Ovary (tissue), 9 donors: Measurements from ENCODE around the gene LRRTM3. TPM values are rescaled to one million over a fixed set of nuclear protein-coding genes. Genes with fewer than 3 reads are reported as not detected.

Experiments
- DNase-seq, 5 donors: peaks; one replicate each; pipeline ENCODE4 v3.0.0-alpha.2; 2019 to 2020
- H3K27ac ChIP-seq, 2 donors: fragments of 200-600 bp; one replicate each; pipeline versions ENCODE4 v1.5.1 to v1.8.0; 2019 to 2022
- H3K27me3 ChIP-seq: fragments of 200-600 bp; one replicate; pipeline ENCODE4 v1.8.0; 2022
- H3K36me3 ChIP-seq: fragments of 200-600 bp; sonication (generic); one replicate; pipeline ENCODE4 v1.5.1; 2019
- H3K4me1 ChIP-seq: one replicate; pipeline ENCODE4 v1.8.1; 2013; ENCODE audit warnings: mild to moderate bottlenecking, moderate library complexity; ENCODE audit not compliant: insufficient read depth
- H3K4me3 ChIP-seq: fragments of 200-600 bp; sonication (generic); one replicate; pipeline ENCODE4 v1.5.1; 2017
- H3K9me3 ChIP-seq, 2 donors: fragments of 200-600 bp in 1 of 2; sonication (generic) in 1 of 2; one replicate each; pipeline versions ENCODE4 v1.5.1 to v1.8.1; 2013 to 2019; ENCODE audit warnings: mild to moderate bottlenecking in 1 of 2, moderate library complexity in 1 of 2
- EP300 ChIP-seq: sonication (generic); formaldehyde crosslinking; IDR thresholded peaks from one replicate; pipeline ENCODE4 v1.6.1; 2017; ENCODE audit warnings: antibody characterized with exemption
- POLR2A ChIP-seq: fragments of 450-650 bp; IDR thresholded peaks from one replicate; pipeline ENCODE4 v1.6.1; 2017; ENCODE audit warnings: antibody characterized with exemption, mild to moderate bottlenecking, moderate library complexity
- WGBS, 3 donors: extraction: QIAGEN DNeasy Blood & Tissue Kit in 1 of 3; methylation state at CpG; one replicate each; pipeline versions ENCODE4 v1.1.5 to v1.1.7; 2013 to 2017; 5-methylcytosine and 5-hydroxymethylcytosine counted together
- intact Hi-C, 4 donors: fragments of 100-400 bp; cut with DNase I; formaldehyde crosslinking; loops; one replicate each; pipeline versions ENCODE4 v1.11.0 to v1.15.1; 2022 to 2023
- polyA plus RNA-seq, 2 donors: library from polyadenylated mRNA; stranded (reverse); fragments of 200-250 nt in 1 of 2; fragments of 350-450 nt in 1 of 2; fragmentation: Illumina TruSeq in 1 of 2; extraction: RNeasy Lipid Tissue Mini Kit (QIAGEN cat#74804) in 1 of 2; gene quantifications; one replicate each; pipeline ENCODE4 v1.2.3, GENCODE V29; 2013 to 2014
- total RNA-seq, 7 donors: library from RNA; depleted of rRNA in 2 of 7; stranded (reverse); fragments of >200 nt in 2 of 7; fragmentation: NEBNext Ultra II Directional in 3 of 7; extraction: Animal tissue kit (Norgen Biotek cat#: 25700) in 3 of 7; gene quantifications; one replicate each; pipeline versions ENCODE4 v1.1.0 to v1.2.4, GENCODE V29; 2016 to 2023
- TF ChIP-seq, protein P1 (sequence below), 3 donors: fragments of 450-650 bp in 2 of 3; fragments of 200-600 bp in 1 of 3; IDR thresholded peaks; one replicate each; pipeline versions ENCODE4 v1.5.1 to v1.8.0; 2016 to 2022; ENCODE audit warnings: antibody characterized with exemption in 3 of 3, mild to moderate bottlenecking in 1 of 3
- donor health status: DM: no; HTN: no; CAD: no; lungs with moderate emphysema.
- donor health status: DM: no; HTN: no; CAD: no.
- donor health status: Bipolar disorder and iron deficiency.
- donor health status: DM: yes; HTN: yes; CAD: no.
- donor health status: DM: no; HTN: no; CAD: no.
- donor health status: DM: yes; HTN: yes; CAD: no.

The LRRTM3 gene
- total and polyA plus RNA-seq, 9 donors, result 0.33 to 5.9 (median 1.4) TPM

- no peak for TF ChIP-seq POLR2A
- TF ChIP-seq EP300, result no peak
- TF ChIP-seq, protein P1, sequence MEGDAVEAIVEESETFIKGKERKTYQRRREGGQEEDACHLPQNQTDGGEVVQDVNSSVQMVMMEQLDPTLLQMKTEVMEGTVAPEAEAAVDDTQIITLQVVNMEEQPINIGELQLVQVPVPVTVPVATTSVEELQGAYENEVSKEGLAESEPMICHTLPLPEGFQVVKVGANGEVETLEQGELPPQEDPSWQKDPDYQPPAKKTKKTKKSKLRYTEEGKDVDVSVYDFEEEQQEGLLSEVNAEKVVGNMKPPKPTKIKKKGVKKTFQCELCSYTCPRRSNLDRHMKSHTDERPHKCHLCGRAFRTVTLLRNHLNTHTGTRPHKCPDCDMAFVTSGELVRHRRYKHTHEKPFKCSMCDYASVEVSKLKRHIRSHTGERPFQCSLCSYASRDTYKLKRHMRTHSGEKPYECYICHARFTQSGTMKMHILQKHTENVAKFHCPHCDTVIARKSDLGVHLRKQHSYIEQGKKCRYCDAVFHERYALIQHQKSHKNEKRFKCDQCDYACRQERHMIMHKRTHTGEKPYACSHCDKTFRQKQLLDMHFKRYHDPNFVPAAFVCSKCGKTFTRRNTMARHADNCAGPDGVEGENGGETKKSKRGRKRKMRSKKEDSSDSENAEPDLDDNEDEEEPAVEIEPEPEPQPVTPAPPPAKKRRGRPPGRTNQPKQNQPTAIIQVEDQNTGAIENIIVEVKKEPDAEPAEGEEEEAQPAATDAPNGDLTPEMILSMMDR (IDR thresholded peaks at IDR 0.05), result no peak
- intact Hi-C loops, result no loop called here
- H3K27me3 ChIP-seq, result no peaks in the 10 kb centered on the region
- no peaks in the 10 kb centered on the region for H3K36me3 ChIP-seq
- 87 to 92% (median 89%) methylated on average over 3 of the region's 3 CpGs for WGBS, 3 donors
- H3K4me1 ChIP-seq, result no peaks in the 10 kb centered on the region
- no peak overlapping the region for H3K4me3 ChIP-seq
- DNase-seq, result no peak
- H3K27ac ChIP-seq, result no peak overlapping the region
- H3K9me3 ChIP-seq, result no peaks in the 10 kb centered on the region
Observed at GRCh38 chr10:67107670-67108069, 181.8 kb downstream of the LRRTM3 start.

- TF ChIP-seq, protein P1 (IDR thresholded peaks at IDR 0.05), result no peak
- no peak for TF ChIP-seq EP300
- no peak for TF ChIP-seq POLR2A
- intact Hi-C loops, result no loop called here
- Histone ChIP-seq H3K4me3 (no peak overlapping the region), H3K4me1 (no peaks in the 10 kb centered on the region), H3K9me3 (no peaks in the 10 kb centered on the region), H3K27ac (no peak overlapping the region), H3K27me3 (no peaks in the 10 kb centered on the region), H3K36me3 (no peaks in the 10 kb centered on the region)
- no peak for DNase-seq
Observed at GRCh38 chr10:67110286-67110685, 184.4 kb downstream of the LRRTM3 start.

- no peaks in the 10 kb centered on the region for H3K4me1 ChIP-seq
- no peak overlapping the region for H3K4me3 ChIP-seq
- no peaks in the 10 kb centered on the region for H3K9me3 ChIP-seq
- no peak overlapping the region for H3K27ac ChIP-seq
- DNase-seq, result no peak
- TF ChIP-seq POLR2A (no peak), EP300 (no peak)
- TF ChIP-seq, protein P1 (IDR thresholded peaks at IDR 0.05), result no peak
- no peaks in the 10 kb centered on the region for H3K36me3 ChIP-seq
- intact Hi-C loops, result no loop called here
- no peaks in the 10 kb centered on the region for H3K27me3 ChIP-seq
- 95 to 100% (median 100%) methylated on average over 1 of the region's 1 CpG for WGBS, 3 donors
Observed at GRCh38 chr10:67112765-67113164, 186.9 kb downstream of the LRRTM3 start.

GRCh38 chr10:67114945-67115344 lies 189.1 kb downstream of the LRRTM3 start:
- intact Hi-C loops, result no loop called here
- WGBS, 3 donors, result 91 to 98% (median 95%) methylated on average over 2 of the region's 2 CpGs

More at GRCh38 chr10:67114945-67115344, 189.1 kb downstream of the LRRTM3 start:
- H3K27ac ChIP-seq, result no peak overlapping the region
- no peak overlapping the region for H3K4me3 ChIP-seq
- no peaks in the 10 kb centered on the region for H3K36me3 ChIP-seq
- TF ChIP-seq POLR2A (no peak), EP300 (no peak)
- TF ChIP-seq, protein P1 (IDR thresholded peaks at IDR 0.05), result no peak
- DNase-seq, result no peak
- no peaks in the 10 kb centered on the region for H3K4me1 ChIP-seq
- H3K9me3 ChIP-seq, result no peaks in the 10 kb centered on the region
- no peaks in the 10 kb centered on the region for H3K27me3 ChIP-seq
